ENCODE results near the gene GAK.
"Not testable (repeated sequence)": the region's sequence is repeated elsewhere in the genome, so short reads cannot be mapped to it uniquely, and the experiment has no call there.

GAK gene

GRCh38 chr4:951594-952468 is 19.7 kb upstream of the GAK start:
- no peak for DNase-seq

- no peak for DNase-seq
Observed at GRCh38 chr4:951186-951585, 19.1 kb upstream of the GAK start.

GRCh38 chr4:950136-951020 is 18.3 kb upstream of the GAK start:
- DNase-seq: no peak

- no peak for DNase-seq
Observed at GRCh38 chr4:949656-950055, 17.5 kb upstream of the GAK start.

- DNase-seq: no peak
Observed at GRCh38 chr4:948936-949300, 16.8 kb upstream of the GAK start.

- DNase-seq: no peak
Observed at GRCh38 chr4:948101-948935, 16.2 kb upstream of the GAK start.

- DNase-seq: no peak
Observed at GRCh38 chr4:947491-947971, 15.4 kb upstream of the GAK start.

- no peak for DNase-seq
Observed at GRCh38 chr4:946517-947471, 14.7 kb upstream of the GAK start.

- no peak for DNase-seq
Observed at GRCh38 chr4:946103-946450, 14.0 kb upstream of the GAK start.

- no peak for DNase-seq
Observed at GRCh38 chr4:945274-946102, 13.4 kb upstream of the GAK start.

- DNase-seq: not testable (repeated sequence)
Observed at GRCh38 chr4:939508-939907, 7.4 kb upstream of the GAK start.

GRCh38 chr4:932713-933070 is 576 bp upstream of the GAK start:
- DNase-seq: no peak

GRCh38 chr4:931194-931959 is 739 bp downstream of the GAK start:
- DNase-seq: no peak

- DNase-seq: no peak
Observed at GRCh38 chr4:930827-931193, 1.3 kb downstream of the GAK start.

- no peak for DNase-seq
Observed at GRCh38 chr4:930028-930551, 2.0 kb downstream of the GAK start.

GRCh38 chr4:929096-929765 is 2.9 kb downstream of the GAK start:
- no peak for DNase-seq

- not testable (repeated sequence) for DNase-seq
Observed at GRCh38 chr4:927566-927965, 4.5 kb downstream of the GAK start.

- DNase-seq: no peak
Observed at GRCh38 chr4:926538-926937, 5.6 kb downstream of the GAK start.

GRCh38 chr4:925771-926500 is 6.2 kb downstream of the GAK start:
- DNase-seq: no peak
